ENCODE results near the gene RNF187.
"Not testable (repeated sequence)": the region's sequence is repeated elsewhere in the genome, so short reads cannot be mapped to it uniquely, and the experiment has no call there.

RNF187 gene

DNA sequence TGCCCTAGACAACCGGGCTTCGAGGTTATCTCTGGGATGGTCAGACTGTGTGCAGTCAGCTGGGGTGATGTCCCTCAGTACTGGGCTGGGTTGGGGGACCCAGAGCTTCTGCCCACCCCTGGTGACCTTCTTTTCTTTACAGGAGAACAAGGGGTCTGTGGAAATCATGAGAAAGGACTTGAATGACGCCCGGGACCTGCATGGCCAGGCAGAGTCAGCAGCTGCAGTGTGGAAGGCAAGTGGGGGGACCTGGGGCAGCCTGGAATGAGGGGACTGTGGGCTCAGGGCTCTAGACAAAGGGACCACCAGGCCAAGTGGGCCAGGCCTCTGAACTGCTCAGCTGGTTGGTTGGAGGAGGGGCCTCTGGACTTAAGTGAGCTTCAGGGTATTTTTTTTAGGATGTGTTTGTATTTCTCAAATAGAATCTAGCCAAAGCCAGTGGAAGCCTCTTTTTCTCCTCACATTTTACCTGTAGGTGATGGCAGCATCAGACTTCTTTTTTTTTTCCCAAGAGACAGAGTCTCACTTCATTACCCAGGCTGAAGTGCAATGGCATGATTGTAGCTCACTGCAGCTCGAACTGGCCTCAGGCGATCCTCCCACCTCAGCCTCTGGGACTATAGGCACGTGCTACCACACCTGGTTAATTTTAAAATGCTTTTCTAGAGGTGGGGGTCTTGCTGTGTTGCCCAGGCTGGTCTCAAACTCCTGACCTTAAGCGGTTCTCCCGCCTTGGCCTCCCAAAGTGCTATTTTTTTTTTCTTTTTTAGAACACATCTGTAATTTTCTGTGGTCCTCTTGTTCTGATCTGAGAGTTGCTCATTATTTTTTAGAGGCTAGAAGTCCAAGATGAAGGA lies 1.9 kb downstream of the RNF187 start:
- DNase-seq, result no peak

DNA sequence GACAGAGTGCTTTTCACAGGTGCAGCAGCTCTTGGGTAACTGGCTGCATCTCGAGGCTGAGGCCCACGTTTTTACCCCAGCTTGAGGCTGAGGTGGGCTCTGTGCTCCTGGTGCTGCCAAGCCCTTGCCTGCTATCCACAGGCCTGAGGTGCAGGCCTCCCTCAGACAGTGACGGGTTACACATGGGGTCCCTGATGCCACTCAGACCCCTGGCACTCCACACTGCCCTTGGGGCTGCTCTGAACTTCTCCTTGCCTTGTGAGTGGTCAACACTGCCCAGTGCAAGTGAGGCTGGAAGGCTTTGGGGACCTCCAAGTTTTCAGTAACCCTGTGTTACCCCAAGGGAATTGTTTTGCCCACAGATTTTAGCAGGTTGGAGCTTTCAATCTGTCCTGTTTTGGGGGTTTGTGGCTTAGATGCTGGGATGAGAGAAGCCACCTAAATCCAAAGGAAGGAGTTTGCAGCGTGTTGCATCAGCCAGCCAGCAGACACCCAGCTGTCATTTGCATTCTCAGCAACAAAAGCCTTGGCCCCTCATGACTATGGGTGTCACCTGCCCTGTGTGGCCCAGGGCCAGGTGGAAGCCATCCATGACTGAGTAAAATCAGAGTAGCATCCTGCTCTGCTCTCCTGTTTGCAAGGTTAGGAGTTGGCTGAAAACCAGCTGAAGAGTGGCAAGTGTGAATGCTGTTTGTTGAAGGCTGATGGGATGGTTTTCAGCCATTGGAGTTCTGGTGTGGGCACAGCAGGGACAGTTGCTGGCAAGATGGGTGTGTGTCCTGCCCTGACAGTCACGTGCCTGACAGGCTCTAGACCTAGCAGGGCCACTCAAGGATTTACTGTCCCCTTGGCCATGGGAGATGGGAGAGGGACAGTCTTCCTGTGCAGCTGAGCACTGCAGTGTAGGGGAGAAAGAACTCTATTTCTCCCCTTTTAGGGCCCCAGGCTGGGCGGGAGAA lies 3.2 kb downstream of the RNF187 start:
- DNase-seq, result no peak

DNA sequence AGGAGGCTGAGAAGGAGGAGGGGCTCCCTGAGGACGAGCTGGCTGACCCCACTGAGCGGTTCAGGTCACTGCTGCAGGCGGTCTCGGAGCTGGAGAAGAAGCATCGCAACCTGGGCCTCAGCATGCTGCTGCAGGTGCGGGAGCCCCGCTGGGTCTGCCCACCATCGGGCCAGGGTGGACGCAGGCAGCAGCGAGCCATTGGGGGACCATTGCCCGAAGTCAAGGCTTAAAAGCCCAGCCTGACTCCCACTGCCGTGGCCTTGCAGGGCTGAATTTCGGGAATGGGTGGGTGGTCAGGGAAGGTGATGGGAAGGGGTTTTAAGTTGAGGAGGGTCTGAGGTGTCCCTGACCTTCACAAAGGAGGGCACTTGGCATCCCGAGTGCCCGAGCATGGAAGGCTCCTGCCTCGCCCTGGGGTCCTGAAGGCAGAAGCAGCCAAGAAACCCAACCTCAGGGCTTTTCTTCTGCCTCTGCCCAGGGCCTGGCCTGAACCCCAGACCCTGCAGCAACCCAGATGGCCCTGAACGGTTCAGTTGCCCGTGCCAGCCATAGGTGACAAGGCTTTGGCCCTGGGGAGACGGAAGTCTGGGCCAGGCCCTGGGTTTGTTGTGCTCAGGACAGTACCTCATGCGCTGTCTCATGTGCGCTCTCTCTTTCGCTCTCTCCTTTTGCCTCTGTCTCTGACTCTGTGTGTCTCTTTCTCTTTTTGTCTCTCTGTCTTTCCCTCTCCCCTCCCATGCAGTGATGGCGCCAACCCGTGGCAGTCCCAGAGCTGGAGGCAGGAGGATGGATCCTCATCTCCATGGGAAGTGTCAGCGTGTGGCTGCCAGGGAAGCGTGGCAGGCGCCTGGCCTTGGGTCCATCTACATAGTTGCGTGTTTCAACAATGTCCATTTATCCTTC lies 6.2 kb downstream of the RNF187 start:
- DNase-seq, result no peak

DNA sequence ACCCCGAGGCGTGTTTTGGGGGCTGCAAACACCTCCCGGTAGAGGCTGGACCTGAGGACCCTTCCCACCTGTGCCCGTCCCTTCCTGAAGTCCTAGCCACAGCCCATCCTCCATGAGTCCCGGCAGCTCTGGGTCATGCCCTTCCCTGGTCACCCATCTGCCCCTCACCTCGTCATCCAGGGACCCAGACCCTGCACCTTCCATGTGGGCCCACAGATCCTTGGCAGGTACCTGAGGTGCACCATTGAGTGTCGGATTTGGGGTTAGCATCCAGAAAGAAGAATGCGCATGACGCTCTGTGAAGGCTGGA lies 6.8 kb downstream of the RNF187 start:
- no peak for DNase-seq

DNA sequence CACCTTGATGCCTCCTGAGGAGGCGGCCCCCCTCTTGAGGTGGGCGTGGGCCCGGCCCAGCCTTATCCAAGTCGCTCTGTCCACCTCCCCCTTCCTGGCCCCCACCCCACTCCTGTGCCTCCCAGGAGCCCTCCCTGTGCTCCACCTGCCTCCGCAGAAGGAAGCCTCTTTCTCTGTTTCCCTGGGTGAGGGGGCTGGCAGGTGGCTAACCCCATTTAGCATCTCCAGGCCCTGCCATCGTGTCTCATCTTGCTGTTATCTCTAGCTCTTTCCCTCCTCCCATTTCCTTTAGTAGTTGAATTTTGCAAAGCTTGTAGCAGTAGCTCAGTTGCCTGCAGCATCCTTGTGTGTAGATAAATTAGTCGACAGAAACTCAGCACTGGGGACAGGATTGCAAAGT lies 7.2 kb downstream of the RNF187 start:
- DNase-seq, result no peak

DNA sequence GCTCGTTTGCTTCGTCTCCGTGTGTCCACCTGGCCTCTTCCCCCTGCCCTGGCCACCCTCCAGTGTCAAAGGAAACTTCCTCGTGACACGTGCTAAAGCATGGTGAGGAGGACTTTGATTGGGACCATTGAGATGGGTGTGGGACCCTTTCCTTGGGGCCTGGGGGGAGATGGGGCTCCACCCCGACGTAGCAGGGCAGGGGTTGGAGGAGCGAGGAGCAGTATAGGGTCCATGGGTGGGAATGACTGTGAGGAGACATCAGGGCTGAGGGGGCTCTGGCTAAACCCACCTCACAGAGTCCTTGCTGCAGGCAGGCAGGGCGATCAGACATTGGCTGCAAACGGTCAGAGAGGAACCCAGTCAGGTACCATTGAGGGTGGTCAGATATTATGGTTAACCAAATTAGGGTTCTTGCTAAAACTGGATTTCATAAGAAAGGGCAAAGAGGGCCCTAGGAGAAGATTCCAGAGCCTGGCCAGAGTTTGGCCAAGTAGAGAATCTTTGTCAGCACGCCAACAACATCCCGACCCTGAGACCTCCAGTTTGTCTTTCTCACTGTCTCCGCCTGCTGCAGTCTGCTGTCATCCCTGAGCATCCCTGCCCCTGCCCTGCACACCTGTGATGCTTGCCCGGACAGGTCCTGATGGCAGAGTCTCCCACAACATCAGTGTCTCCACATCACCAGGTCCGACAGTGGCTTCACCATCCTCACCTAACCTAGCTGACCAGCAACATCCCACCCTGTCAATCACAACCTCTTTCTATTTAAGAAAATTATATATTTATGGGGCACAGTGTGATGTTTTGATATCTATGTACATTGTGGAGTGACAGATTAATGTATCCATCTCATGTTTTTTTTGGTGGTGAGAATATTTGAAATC lies 8.0 kb downstream of the RNF187 start:
- no peak for DNase-seq

DNA sequence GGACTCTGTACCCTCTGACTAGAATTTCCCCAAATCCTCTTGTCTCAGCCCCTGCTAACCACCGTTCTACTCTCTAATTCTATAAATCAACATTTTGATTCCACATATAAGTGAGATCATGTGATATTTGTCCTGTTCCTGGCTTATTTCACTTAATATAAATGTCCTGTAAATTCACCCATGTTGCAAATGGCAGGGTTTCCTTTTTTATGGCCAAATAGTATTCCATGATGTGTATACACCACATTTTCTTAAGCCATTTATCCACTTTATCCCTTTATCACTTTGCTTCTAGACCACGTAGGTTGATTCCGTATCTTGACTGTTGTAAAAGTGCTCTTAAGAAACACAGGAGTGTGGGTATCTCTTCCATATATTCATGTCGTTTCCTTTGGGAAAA lies 8.9 kb downstream of the RNF187 start:
- no peak for DNase-seq

DNA sequence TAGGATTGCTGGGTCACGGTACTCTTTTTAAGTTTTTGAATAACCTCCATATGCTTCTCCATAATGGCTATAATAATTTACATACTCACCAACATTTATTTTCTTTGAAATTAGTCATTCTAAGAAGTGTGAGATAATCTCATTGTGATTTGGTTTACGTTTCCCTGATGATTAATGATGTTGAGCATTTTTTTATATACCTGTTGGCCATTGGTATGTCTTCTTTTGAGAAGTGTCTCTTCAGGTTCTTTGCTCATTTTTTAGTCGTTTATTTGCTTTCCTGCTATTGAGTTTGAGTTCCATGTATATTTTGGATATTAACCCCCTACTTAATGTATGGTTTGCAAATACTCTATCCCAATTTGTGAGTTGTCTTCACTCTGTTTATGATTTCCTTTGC lies 9.3 kb downstream of the RNF187 start:
- DNase-seq, result no peak

DNA sequence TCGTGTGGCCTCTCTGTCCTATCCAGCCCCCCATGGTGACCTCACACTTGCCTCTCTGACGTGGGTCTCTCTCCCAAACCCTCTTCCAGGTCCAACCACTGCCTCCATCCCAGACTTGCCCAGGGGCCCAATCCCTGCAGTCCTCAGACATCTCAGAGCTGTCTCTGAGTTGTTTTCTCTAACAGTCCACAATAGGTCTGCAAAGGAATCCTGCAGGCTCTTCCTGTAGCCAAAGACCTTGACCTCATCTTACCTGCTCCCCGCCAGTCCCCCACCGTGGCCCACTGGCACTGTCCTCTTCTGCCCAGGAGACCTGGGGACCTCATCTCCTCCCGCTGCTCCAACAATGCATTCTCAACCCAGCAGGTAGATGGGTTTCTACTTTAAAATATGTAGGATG lies 10.0 kb downstream of the RNF187 start:
- no peak for DNase-seq

DNA sequence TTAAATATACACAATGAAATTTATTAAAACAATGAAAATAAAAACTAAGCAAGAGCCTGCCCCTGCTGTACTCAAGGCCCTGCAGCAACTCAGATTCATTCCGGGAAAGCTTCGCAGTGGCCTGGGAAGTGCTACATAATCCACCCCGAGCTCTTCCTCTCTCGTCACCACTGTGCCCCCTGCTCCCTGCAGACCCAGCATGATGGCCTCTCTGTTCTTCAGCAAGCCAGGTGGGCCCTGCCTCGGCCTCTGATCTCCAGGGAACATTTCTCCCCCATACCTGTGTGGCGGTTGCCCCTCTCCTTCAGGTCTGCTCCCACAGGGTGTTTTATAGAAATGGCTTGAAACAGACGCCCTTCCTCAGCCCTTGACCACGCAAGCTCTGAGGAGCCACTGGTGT lies 10.6 kb downstream of the RNF187 start:
- no peak for DNase-seq

DNA sequence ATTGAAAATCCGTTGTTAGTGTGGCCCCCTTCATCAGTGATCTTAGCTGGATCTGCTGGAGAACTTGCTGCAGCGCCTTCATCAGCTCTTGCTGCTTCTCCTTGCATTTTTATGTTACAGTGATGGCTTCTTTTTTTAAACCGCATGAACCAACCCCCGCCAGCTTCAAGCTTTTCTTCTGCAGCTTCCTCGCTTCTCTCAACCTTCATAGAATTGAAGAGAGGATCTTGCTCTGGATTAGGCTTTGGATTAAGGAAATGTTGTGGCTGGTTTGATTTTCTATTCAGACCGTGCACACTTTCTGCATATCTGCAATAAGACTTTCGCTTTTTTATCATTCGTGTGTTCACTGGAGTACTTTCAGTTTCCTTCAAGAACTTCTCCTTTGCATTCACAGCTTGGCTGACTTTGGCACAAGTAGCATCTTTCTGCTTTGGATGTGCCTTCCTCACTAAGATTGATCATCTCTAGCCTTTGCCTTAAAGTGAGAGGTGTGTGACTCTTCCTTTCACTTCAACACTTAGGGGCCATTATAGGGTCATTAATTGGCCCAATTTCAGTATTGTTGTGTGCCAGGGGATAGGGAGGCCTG lies 13.1 kb downstream of the RNF187 start:
- DNase-seq, result peak; percentile 73

DNA sequence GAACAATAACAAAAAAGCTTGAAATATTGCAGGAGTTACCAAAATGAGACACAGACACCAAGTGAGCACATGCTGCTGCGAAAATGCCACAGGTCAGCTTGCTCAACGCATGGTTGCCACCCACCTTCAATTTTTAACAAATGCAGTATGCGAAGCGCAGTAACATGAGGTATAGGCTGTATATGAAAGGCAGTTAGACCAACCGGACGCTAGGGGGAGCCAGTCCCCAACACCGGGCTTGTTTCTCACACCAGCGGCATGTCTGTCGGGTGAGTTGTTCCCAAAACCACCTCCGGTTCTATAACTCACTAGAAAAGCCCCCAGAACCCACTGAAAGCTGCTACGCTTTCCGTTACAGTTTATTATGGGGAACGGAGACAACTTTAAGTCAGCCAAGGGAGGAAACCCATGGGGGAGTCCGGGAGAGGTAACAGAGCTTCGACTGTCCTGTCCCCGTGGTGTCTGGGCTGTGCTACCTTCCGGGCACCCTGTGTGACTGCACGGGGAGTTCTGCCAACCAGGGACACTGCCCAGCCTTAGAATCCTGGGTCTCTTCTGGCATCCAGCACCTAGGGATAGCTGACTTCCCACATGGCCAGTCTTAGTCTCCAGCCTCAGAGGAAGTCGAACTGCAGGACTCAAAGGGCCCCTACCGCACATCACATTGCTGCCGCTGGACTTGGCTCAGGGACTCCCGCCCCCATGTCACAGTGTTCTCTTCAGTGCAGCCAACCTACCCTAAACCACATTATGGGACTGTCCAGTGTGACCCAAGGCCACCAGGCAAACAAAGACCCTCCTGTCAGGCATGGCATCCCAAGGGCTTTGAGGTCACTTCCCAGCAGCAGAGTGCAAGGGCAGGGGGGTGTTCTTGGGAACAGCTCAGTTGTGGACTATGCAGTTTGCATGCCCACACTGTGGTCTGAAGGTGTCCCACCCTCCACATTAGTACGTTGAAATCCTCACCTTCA lies 14.0 kb downstream of the RNF187 start:
- peak; percentile 76 for DNase-seq

DNA sequence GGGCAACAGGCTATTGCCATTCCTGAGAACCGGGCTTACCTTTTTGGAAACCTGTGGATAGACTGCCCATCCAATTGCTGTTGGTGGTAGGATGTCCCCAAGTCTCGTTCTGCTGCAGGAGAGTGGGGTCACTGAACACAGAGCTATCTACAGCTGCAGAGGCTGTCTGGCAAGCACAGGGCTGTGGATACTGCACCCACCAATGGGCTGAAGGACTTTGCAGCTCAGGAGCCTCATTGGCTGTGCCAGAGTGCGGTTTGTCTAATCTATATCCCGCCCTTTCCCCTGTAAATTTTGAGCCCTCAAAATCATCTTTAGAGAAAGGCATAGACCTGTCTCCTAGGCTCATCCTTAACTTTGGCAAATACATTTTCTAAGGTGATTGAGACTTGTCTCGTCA lies 15.3 kb downstream of the RNF187 start:
- no peak for DNase-seq

DNA sequence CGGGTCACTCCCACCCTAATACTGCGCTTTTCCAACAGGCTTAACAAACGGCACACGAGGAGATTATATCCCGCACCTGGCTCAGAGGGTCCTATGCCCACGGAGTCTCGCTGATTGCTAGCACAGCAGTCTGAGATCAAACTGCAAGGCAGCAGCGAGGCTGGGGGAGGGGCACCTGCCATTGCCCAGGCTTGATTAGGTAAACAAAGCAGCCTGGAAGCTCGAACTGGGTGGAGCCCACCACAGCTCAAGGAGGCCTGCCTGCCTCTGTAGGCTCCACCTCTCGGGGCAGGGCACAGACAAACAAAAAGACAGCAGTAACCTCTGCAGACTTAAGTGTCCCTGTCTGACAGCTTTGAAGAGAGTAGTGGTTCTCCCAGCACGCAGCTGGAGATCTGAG lies 18.8 kb downstream of the RNF187 start:
- DNase-seq, result not testable (repeated sequence)

DNA sequence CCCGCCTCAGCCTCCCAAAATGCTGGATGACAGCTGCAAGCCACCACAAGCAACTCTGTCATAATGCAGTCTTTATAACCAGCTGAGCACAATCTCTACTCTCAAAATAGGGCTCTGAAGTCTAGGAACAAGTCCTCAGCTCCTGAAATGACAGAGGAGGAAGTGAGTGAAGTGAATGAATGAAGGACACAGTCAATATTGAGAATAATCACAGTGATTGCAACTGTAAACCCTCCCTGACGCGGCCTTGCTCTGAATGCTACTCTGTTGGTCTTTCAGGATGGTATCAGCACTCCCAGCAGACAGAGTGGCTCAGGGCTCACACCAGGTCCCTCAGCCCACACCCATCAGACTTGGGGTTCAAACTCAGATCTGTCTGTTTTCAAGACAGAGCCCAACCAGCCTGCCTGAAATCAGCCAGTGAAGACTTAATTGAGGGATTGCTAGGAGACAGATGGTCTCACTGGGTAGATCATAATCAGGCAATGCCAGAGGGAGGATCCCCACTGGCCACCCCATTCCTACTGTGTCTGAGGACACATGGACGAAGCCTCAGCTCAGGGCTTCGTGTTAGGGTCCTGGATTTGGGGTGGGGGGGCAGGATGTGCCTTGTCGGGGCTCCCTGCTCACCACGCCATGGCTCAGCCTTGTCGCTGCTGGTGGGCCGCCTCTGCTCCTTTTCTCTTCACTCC lies 20.9 kb downstream of the RNF187 start:
- no peak for DNase-seq

DNA sequence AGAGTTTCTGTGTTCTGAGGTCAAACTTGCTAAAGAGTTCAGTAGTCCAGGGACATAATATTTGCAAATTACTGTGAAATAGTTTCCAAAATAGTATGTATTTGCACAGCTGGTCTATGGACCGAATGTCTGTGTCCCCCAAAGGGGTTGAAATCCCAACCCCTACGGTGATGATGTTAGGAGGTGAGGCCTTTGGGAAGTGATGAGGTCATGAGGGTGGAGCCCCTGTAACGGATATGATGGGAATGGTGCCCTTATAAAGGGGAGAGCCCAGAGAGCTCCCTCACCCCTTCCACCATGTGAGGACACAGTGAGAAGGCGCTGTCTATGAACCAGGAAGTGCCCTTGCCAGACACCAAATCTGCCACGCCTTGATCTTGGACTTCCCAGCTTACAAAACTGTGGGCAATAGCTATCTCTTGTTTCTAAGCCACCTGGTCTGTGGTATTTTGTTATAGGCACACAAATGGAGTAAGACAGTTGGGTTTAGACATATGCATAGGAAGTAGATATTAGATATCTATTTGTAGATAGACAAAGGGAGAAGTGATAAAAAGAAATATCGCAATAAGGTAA lies 21.7 kb downstream of the RNF187 start:
- no peak for DNase-seq

DNA sequence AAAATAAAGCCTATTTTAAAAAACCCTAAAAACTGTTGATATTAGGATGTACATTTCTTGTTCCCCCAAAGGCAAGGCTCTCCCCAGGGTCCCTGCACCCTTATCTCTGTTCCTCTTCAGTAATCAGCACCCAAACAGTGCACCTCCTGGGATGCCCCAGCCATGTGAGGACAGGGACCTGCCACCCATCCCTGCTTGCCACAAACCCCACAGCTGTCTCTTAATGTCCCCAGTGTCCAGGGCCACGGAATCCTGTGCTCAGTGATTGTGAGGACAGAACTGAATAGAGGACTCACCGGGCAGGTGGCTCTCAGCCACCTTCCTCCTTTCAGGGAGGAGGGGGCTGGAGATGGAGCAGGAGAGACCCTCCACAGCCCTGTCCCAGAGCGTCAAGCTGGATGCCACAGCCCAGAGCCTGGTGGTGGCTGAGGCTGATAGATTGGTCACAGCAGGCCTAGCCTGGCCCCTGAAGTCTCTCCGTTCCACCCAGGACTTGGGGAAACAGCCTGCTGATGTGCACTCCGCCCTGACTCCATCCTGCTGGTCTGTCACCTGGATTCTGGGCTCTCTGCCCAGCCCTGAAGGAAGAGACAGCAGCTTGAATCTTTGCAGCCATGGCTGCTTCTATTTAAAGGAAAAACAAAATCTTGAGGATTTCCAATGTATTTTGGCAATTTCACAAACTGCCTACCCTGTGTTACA lies 23.1 kb downstream of the RNF187 start:
- DNase-seq, result no peak

DNA sequence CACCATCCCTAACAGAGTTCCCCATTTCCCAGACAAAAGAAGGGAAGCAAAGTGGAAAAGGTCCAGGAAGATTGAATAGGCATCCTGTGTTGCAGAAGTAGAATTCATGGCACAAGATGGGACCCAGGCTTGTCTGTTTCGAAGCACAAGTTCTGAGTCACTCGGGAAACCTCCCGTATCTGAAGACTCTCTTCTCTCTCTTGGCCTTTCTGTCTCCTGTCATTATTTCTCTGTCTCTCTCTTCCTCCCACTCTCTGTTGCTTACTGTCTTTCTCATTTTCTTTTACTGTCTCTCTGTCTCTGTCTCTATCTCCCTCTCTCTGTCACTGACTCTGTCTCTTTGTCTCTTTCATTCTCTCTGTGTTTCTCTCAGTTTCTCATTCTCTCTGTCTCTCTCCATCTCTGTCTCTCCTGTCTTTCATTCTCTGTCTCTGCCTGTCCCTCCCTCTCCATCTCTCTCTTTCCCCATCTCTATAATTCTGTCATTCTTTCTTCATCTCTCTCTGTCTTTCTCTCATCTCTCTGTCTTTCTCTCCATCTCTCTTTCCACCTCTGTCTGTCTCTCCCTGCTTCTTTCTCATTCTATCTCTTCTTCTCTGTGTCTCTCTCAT lies 23.7 kb downstream of the RNF187 start:
- DNase-seq, result no peak
